ENCODE measurements around the gene MPZ.

- TF ChIP-seq CTCF (IDR thresholded peaks at IDR 0.05) (no peak), POLR2A (IDR thresholded peaks at IDR 0.05) (no peak)
Measured at GRCh38 chr1:161266836-161267235, 42.9 kb downstream of the MPZ start.
